HG03097 (cell line): Measurements from ENCODE around the gene NANS.
"Not testable (repeated sequence)": the region's sequence is repeated elsewhere in the genome, so short reads cannot be mapped to it uniquely, and the experiment has no call there.

Source experiments
- ATAC-seq: cut with Tn5 transposase; IDR thresholded peaks from one replicate; pipeline ENCODE4 v1.9.1; 2021; ENCODE audit not compliant: unreplicated experiment, low FRiP score

The NANS gene

GRCh38 chr9:98095401-98095800, 38.9 kb downstream of the NANS start:
- ATAC-seq, result no peak

DNA sequence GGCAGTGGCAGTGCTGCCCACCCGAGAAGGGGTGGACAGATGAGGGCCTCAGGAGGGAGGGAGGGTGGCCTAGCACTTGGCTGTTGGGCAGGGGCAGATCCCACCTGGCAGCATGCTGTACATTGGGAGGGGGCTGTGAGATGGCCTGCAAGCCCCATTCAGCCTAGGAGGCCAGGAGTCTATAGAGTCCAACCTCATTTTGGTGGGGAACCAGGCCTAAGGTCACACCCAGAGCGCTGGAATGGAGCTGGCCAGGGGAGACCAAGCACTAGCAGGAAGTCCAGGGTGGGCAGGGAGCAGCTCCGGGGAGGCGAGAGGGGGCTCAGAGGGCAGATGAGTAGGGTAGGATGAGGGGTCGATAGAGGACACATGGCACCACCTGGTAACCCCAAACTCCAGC, 39.6 kb downstream of the NANS start:
- no peak for ATAC-seq

DNA sequence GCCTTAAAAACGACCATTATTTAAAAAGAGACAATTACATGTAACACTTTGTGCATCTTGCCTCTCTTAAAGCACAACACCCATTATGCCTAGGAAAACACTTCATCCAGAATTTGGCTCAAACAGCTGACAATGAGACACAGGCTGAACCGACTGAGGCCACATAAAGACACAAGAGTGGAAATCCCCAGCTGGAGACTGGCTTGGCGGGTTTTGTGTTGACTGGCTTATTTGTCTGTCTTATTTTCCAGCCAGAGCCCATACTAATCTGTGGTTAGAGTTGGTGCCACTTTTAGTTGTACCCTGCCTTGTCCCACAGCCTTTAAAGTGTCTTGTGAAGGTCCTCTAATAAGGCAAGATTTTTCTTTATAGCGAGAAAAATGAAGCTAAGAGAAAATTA, 41.3 kb downstream of the NANS start:
- no peak for ATAC-seq

- no peak for ATAC-seq
Measured at GRCh38 chr9:98099346-98099745, 42.8 kb downstream of the NANS start.

- ATAC-seq, result no peak
Measured at GRCh38 chr9:98099898-98100297, 43.4 kb downstream of the NANS start.

- ATAC-seq, result no peak
Measured at GRCh38 chr9:98100456-98100855, 43.9 kb downstream of the NANS start.

DNA sequence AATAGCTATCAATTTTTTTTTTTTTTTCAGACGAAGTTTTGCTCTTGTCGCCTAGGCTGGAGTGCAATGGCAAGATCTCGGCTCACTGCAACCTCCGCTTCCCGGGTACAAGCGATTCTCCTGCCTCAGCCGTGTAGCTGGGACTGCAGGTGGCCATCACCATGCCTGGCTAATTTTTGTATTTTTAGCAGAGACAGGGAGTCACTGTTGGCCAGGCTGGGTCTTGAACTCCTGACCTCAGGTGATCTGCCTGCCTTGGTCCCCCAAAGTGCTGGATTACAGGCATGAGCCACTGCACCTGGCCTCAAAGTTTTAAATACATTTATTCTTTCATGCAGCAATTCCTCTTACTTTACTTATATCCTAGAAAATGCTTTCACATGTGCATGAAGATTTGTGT, 44.9 kb downstream of the NANS start:
- no peak for ATAC-seq

GRCh38 chr9:98101868-98102273, 45.3 kb downstream of the NANS start:
- ATAC-seq, result peak; percentile 96

- no peak for ATAC-seq
Measured at GRCh38 chr9:98104445-98104881, 47.9 kb downstream of the NANS start.

DNA sequence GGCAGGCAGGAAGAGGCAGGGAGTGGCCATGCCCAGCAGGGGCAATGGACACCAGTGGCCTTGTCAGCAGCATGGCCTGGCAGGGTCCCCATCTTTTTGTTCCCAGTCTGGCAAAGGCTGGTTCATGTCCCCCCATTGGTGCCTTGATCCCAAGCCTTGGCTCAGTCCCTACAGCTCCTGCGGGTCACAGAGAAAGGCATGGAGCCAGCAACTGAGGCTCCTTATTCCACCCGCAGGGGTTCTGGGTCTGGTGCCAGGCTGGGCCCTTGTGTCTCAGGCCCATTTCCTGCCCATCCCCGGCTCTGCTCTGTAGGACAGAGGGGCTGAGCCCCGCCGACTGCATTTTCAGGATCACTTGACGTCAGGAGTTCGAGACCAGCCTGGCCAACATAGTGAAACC, 48.5 kb downstream of the NANS start:
- ATAC-seq, result no peak

DNA sequence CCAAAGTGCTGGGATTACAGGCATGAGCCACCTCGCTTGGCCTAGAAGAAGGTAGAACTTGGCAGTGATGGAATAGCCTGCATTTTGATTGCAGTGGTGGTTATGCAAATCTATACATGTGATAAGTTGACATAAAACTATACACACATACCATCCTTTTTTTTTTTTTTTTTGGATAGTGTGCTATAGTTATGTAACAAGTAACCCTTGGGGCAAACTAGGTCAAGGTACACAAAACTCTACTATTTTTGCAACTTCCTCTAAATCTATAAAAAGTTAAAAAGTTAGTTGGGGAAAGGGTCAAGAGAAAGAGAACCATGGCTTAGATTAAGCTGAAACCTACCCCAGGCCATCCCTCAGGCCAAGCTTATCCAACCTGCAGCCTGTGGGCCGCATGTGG, 51.4 kb downstream of the NANS start:
- no peak for ATAC-seq

GRCh38 chr9:98108531-98109031, 52.0 kb downstream of the NANS start:
- peak; percentile 51 for ATAC-seq

DNA sequence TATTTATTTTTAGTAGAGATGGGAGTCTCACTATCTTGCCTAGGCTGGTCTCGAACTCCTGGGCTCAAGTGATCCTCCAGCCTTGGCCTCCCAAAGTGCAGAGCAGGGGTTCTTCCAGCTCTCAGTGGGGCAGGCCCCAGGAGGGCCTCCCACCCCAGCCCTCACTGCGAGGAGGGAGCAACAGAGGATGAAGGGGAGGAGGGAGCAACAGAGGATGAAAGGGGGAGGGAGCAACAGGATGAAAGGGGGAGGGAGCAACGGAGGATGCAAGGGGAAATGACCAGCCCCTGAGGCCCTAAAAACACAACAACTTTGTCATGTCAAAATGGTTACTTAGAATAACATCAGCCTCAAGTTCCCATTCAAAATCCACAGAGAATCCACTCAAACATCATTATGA, 52.5 kb downstream of the NANS start:
- ATAC-seq, result no peak

DNA sequence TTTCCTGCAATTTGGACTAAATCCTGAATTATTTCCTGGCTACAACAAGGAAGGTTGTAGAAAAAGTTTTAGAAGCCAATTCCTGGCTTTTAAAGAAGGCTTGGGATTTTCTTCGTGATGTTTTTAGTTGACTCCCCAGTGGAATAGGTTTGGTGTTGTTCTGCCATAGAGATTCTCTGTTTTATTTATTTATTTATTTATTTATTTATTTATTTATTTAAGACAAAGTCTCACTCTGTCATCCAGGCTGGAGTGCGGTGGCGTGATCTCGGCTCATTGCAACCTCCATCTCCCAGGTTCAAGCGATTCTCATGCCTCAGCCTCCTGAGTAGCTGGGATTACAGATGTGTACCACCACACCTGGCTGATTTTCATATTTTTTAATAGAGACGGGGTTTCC, 60.6 kb downstream of the NANS start:
- not testable (repeated sequence) for ATAC-seq

DNA sequence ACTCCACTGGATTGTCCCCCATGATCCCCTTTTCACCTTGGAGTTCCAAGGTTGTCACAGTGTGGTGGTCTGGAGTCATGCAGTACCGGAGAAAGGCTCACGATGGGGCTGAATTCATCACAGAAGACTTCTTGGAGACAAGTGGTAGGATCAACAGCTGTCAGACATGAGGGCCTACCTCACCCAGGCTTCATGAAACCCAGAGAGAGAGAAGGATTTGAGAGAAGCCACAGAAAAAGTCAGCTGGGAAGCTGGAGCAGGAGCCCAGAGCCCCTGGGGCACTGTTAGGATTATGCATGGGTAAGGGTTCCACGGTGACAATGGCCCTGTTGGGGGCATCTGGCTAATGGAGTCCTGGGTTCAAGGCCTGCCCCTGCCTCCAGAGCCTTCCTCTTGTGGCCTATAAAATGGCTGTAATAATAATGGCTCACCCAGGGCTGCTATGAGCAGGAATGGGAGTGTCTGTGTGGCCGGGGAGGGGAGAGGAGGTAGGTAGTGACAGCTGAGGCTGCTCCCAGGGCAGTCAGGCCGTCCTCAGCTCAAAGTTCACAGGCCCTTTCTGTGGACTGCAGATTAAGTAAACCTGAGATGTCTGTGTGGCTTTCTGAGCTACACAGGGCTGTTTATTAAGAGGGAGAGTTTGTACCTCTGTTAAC, 61.6 kb downstream of the NANS start:
- ATAC-seq, result peak; percentile 33

DNA sequence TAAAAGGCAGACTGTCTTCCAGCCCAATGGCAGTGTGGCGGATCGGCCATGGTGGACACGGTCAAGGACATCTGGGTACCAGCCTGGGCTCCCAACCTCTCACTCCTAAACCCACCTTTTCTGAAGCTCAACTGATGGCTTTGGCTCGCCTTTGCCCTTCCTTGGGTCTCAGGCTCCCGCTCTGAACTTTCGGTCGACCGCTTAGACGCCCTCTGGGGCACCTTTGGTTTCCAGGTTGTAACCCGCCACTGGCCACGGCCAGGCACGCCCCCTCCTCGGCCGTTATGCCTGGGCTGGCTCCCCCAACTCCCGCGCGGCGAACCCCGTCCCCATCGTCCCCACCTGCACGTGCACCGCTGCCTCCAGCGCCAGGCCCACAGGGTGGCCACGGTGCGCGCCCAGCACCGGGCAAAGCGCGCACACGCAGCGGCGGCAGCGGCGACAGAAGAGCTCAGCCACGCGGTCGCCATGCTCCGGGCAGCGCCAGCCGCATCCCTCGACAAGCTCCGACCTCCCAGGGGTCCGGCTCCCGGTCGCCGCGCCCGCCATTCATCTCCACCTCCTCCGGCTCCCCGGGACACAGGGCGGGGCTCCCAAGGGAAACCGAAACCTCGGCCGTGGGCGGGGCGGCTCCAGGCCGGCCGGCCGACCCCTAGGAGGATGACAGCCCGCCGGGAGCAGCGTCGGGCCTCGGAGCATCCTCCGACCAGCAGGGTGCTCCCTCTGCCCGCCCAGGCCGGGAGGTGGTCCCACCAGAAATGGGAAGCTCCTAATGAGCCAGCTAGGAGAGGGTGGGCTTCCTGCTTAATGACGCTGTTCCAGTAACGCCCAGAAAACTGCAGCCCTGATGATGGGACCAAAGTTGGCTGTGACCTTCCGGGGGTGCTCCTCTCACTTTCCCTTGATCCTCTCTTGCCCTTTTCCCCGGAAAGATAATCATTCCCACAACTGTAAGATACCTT, 62.4 kb downstream of the NANS start, which contains the start of gene TRIM14:
Gene TRIM14 (minus strand): TSS at position 583 of the 962 bp plus-strand sequence. CDS start 34 bp downstream, at position 549.
- peak; percentile 55 for ATAC-seq

GRCh38 chr9:98120476-98120875, 63.9 kb downstream of the NANS start:
- no peak for ATAC-seq

DNA sequence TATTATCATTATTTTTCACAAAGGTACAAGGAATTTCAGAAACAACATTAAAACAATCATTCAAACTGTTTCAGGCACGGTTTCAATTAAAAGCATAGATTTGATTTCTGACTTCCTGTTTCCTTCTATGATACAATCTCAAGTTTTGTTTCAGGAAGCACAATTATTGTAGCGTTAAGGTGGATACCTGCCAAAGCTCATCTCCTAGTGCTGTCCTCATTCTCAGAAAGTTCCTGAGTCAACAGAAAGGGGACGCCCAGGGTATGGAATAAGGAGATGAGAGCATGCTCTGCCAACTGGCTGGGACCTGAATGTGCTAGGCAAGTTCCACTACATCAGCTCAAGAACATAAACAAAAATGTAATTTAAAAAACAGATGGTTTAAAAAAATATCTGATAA, 64.5 kb downstream of the NANS start:
- ATAC-seq, result no peak

GRCh38 chr9:98124091-98124490, 67.6 kb downstream of the NANS start:
- ATAC-seq, result not testable (repeated sequence)

GRCh38 chr9:98124637-98125426, 68.3 kb downstream of the NANS start:
- no peak for ATAC-seq

DNA sequence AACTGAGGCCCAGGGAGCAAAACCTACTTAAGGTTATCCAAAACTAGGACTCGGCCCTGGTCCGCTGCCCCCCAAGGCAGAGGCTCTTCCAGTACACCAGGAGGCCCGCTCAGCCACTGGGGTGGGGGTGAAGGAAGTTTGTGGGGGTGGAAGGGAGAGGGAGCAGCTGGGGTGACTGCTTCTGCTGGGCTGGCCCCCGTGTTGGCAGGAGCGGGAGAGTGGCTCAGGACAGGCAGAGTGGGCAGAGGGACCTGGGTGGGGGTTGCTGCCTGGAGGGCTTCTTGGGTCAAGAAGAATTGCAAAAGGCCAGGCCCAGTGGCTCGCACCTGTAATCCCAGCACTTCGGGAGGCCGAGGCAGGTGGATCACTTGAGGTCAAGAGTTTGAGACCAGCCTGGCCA, 70.7 kb downstream of the NANS start:
- ATAC-seq, result no peak
